Fibroblast of skin of right quadriceps (primary cell): Measurements from ENCODE around the gene TIMP1.

Source experiments
- DNase-seq: peaks from one replicate; pipeline ENCODE4 v3.0.0-alpha.2; 2013

Gene TIMP1

GRCh38 chrX:47608130-47608810 lies 26.0 kb downstream of the TIMP1 start:
- DNase-seq: no peak

DNA sequence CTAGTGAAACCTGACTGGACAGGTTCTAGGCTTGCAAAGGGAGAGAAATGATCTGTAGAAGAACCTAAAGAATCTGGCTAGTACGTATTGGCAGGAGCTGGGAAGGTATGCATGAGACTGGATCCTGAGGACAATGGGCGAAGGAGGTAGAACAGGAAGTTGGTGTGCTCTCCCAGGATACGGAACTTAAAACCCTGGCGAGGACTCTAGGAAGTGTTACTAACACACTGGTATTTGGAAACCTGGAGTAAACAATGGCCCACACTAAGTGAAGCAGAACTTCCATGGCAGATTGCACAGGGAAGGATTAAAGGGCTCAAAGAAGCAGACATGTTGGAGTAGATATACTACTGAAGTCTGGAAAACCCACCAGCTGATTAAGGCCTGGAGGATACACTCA lies 28.3 kb downstream of the TIMP1 start:
- DNase-seq: no peak

DNA sequence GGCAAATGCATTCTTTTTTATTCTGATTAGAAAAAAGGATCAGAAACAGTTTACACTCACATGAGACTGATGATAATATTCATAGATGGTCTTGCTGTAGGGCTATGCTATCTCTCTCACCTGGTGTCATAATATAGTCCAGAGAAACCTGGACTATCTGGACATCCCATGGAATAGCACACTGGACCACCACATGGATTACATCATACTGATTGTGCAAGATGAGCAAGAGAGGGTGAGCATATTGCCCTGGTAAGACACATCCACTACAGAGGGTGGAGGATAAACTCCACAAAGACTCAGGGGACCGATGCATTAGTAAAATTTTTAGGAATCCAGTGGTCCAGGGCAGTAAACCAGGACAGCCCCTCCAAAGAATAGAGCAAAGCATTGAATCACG lies 29.3 kb downstream of the TIMP1 start:
- DNase-seq: no peak

- no peak for DNase-seq
Measured at GRCh38 chrX:47611926-47612325, 29.7 kb downstream of the TIMP1 start.

- no peak for DNase-seq
Measured at GRCh38 chrX:47612418-47612817, 30.2 kb downstream of the TIMP1 start.

- DNase-seq: no peak
Measured at GRCh38 chrX:47613082-47613481, 30.8 kb downstream of the TIMP1 start.

- DNase-seq: no peak
Measured at GRCh38 chrX:47614618-47615017, 32.4 kb downstream of the TIMP1 start.

GRCh38 chrX:47618923-47619485 lies 36.8 kb downstream of the TIMP1 start:
- no peak for DNase-seq

DNA sequence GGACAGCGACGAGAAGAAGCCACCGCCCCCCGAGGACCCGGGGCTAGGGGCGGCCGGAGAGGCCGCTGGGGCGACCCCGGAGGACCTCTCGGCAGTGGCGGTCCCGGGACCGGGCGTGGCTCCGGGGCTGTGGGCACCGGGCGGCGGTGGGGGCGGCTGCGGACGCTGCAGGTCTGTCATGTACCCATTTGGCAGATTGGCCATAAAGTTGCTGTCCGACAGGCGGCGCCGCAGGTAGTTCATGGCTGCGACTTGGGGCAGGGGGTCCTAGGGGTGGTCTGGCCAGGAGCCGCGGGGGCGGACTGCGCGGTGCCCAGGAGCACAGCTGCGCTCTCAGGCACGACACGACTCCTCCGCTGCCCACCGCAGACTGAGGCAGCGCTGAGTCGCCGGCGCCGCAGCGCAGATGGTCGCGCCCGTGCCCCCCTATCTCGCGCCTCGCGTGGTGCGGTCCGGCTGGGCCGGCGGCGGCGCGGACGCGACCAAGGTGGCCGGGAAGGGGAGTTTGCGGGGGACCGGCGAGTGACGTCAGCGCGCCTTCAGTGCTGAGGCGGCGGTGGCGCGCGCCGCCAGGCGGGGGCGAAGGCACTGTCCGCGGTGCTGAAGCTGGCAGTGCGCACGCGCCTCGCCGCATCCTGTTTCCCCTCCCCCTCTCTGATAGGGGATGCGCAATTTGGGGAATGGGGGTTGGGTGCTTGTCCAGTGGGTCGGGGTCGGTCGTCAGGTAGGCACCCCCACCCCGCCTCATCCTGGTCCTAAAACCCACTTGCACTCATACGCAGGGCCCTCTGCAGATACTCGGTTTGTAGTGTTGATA lies 37.5 kb downstream of the TIMP1 start, which contains the start of gene SYN1:
Gene SYN1, minus strand, starts transcription at position 372 of the 817 bp plus-strand sequence. Its CDS starts 129 bp downstream, at position 243.
- peak; percentile 76 for DNase-seq

- DNase-seq: no peak
Measured at GRCh38 chrX:47620303-47620685, 38.1 kb downstream of the TIMP1 start.

DNA sequence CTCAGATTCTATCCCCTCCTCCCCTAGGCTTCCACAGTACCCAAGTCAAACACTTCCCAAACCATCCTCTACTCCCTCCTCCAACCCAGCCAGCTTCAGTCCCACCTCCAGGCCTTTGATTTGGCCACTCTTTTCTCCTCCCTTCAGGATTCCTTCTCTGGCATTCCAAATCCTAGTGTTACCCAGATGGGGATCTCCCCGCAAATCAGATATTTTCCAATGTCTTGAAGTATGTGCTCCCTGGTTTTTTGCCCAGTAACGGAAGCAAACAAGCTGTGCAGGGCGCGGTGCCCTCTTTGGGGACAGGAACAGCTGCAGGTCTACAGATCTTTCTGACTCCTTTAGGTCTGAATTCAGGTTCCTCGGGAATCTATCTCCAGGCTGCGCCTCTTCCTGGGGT lies 39.6 kb downstream of the TIMP1 start:
- DNase-seq: no peak

DNA sequence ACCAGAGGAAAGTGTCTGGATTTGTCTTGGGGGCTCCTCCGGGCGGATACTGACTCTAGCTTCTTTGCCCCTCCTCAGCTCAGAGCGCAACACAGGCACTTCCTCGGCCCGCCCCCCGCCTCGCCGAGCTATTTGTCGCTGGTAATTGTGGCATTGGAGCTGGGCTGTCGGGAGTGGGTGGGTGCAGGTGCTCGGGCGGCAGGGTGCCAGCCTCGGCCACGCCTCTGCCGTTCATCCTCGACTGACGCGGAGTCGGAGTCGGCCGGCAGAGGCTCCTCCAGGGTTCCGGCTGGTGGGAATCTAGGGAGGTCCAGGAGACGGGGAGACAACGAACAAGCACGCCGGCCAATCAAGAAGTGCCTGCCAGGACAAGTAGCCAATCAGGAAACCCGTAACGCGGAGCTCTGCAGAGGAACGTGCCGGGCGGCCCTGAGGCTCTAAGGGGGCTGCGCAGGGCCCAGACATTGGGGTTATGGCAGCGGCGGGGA lies 41.3 kb downstream of the TIMP1 start:
- DNase-seq: peak; percentile 72

DNA sequence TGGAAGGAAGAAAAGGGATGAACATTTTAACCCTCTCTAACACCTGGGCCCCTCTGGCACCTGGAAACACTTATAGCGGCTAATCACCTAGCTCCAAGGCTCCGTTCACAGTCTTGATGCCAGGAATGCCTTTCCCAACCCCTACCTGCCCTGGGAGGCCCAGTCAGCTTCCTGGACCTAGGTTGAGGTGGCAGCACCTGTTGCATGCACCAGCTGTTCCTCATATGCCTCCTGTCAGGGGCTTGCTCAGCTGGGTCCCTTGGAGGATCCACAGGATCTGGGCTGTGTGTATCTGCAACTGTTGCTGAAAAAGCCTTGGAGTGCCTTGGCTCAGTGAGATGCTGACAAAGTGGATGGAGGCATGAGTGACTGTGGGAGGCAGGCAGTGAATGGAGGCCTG lies 43.1 kb downstream of the TIMP1 start:
- DNase-seq: no peak

- no peak for DNase-seq
Measured at GRCh38 chrX:47628982-47629381, 46.7 kb downstream of the TIMP1 start.

GRCh38 chrX:47629419-47630200 lies 47.4 kb downstream of the TIMP1 start, which contains the start of gene CFP:
Gene CFP (minus strand): TSS chrX:47629930. CDS start chrX:47629844, 86 bp downstream.
- DNase-seq: no peak

DNA sequence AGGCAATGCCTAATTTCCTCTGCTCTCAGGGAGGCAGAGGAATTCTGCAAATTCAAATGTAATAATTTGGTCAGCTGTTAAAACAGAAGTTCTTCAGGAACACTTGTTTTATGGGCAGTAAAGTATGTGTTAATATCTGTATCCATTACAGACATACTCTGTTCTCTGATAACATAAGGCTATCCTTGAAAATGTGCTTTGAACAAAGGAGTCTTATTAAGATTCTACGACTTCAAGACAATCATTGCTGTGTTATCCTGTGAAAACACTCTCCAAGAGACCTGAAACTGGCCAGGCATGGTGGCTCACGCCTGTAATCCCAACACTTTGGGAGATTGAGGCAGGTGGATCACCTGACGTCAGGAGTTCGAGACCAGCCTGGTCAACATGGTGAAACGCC lies 49.4 kb downstream of the TIMP1 start:
- DNase-seq: no peak

DNA sequence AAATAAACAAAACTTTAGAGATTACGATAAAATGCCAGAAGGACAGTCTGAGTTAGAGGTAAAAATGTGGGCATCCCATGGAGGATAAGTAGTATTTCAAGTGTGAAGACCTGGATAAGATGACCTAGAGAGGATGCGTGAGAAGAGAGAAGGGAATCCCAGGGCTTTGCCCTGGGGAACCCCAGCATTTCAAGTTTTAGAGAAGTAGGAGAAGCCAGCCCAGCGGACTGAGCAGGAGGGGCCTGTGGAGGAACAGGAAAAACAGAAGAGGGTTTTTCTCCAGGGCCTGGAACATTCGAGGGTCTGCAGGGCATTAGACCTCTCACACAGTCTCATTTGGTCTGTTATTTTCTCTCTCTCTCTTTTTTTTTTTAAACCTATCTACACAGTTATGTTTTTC lies 50.4 kb downstream of the TIMP1 start:
- DNase-seq: no peak

DNA sequence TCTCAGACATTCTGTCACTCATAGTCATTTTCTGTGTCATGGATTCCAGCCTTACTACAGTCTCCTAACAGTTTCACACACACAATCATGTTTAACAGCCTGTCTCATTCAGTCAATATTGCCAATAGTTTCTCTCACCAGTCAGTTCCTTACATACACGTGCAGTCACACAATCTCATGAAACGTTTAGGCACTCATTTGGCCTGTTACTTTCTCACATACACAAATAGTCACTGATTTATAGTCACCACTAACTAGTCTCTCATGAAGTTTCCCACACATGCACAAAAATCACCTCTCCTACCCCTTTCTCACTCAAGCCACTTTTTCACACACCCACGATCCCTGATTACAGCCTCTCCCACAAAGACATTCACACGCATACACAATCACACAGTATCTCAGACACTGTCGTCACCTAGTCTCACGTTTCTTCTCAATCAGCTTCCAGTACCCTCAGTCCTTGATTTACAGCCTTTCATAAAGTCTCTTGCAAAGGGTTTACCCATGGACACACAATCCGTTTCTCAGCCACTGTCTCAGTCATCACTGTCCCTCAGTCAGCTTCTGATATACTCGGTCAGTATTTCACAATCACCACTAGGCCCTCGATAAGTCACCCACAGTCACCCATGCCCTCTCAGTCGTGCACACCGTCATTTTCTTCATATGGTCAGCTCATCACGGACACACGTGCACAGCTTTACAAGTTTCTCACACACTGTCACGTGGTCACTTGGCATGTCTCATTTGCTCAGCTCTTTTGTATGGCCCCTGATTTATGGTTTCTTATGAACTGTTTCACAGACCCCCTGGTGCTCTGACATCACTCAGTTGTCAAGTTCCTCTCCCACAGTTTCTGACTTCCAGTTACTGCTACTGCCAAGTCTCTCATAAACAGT lies 51.7 kb downstream of the TIMP1 start:
- no peak for DNase-seq

- no peak for DNase-seq
Measured at GRCh38 chrX:47634871-47635575, 52.8 kb downstream of the TIMP1 start.
